ENCODE results near the gene CORO1C. TPM values are rescaled to one million over a fixed set of nuclear protein-coding genes. Genes with fewer than 3 reads are reported as not detected.

CORO1C gene
- total and polyA plus RNA-seq, 10 donors, result 12.0 to 119 (median 74.8) TPM

GRCh38 chr12:108677381-108677780, 53.9 kb downstream of the CORO1C start:
- no peak overlapping the region for H3K27ac ChIP-seq
- intact Hi-C loops (cut with DNase I; ENCODE audit: low total_unique reads), result no loop called here
- TF ChIP-seq CTCF (IDR thresholded peaks at IDR 0.05 in 8 of 11, conservative IDR thresholded peaks at IDR 0.05 in 3 of 11), result no peak
- TF ChIP-seq POLR2A (IDR thresholded peaks at IDR 0.05), result no peak
- no peak for TF ChIP-seq POLR2AphosphoS5 (IDR thresholded peaks at IDR 0.05)

GRCh38 chr12:108676707-108677106, 54.6 kb downstream of the CORO1C start:
- no peak for DNase-seq
- Histone ChIP-seq H3K27me3 (replicated peaks in 1 of 7) (no peaks in the 10 kb centered on the region), H3K27ac (no peak overlapping the region), H3K36me3 (peaks cover 0 to 56% (median 14%) of the 10 kb centered on the region in 6 donors), H3K9me3 (no peaks in the 10 kb centered on the region), H3K4me3 (no peak overlapping the region), H3K4me1 (no peaks in the 10 kb centered on the region)
- 92 to 97% (median 96%) methylated on average over 5 of the region's 5 CpGs for WGBS, 5 donors
- TF ChIP-seq POLR2A (IDR thresholded peaks at IDR 0.05) (no peak), CTCF (IDR thresholded peaks at IDR 0.05 in 8 of 11, conservative IDR thresholded peaks at IDR 0.05 in 3 of 11) (no peak), POLR2AphosphoS5 (IDR thresholded peaks at IDR 0.05) (no peak)
- intact Hi-C loops (cut with DNase I; ENCODE audit: low total_unique reads), result no loop called here

More at GRCh38 chr12:108677381-108677780, 53.9 kb downstream of the CORO1C start:
- Histone ChIP-seq H3K9me3 (no peaks in the 10 kb centered on the region), H3K36me3 (peaks cover 0 to 54% (median 14%) of the 10 kb centered on the region in 6 donors), H3K27me3 (replicated peaks in 1 of 7) (no peaks in the 10 kb centered on the region), H3K4me3 (no peak overlapping the region), H3K4me1 (no peaks in the 10 kb centered on the region)
- no peak for DNase-seq
- 82 to 92% (median 86%) methylated on average over 3 of the region's 3 CpGs for WGBS, 5 donors

GRCh38 chr12:108675792-108676191, 55.5 kb downstream of the CORO1C start:
- no peaks in the 10 kb centered on the region for H3K27me3 ChIP-seq (replicated peaks in 1 of 7)
- DNase-seq, result no peak
- 87 to 95% (median 94%) methylated on average over 4 of the region's 4 CpGs for WGBS, 5 donors
- H3K36me3 ChIP-seq, result peaks cover 0 to 56% (median 14%) of the 10 kb centered on the region in 6 donors
- H3K4me3 ChIP-seq, result no peak overlapping the region
- H3K9me3 ChIP-seq, result no peaks in the 10 kb centered on the region
- intact Hi-C loops (cut with DNase I; ENCODE audit: low total_unique reads), result no loop called here
- H3K4me1 ChIP-seq, result no peaks in the 10 kb centered on the region
- no peak for TF ChIP-seq POLR2A (IDR thresholded peaks at IDR 0.05)
- TF ChIP-seq POLR2AphosphoS5 (IDR thresholded peaks at IDR 0.05), result no peak
- no peak for TF ChIP-seq CTCF (IDR thresholded peaks at IDR 0.05 in 8 of 11, conservative IDR thresholded peaks at IDR 0.05 in 3 of 11)
- H3K27ac ChIP-seq, result no peak overlapping the region

GRCh38 chr12:108672054-108672453, 59.3 kb downstream of the CORO1C start:
- Histone ChIP-seq H3K27ac (no peak overlapping the region), H3K9me3 (no peaks in the 10 kb centered on the region), H3K4me3 (no peak overlapping the region), H3K36me3 (peaks cover 0 to 44% (median 6%) of the 10 kb centered on the region in 6 donors), H3K27me3 (replicated peaks in 1 of 7) (no peaks in the 10 kb centered on the region), H3K4me1 (peaks cover 7 to 21% (median 18%) of the 10 kb centered on the region in 6 donors)
- no peak for DNase-seq
- intact Hi-C loops (cut with DNase I; ENCODE audit: low total_unique reads), result no loop called here
- no peak for TF ChIP-seq POLR2AphosphoS5 (IDR thresholded peaks at IDR 0.05)
- TF ChIP-seq CTCF (IDR thresholded peaks at IDR 0.05 in 8 of 11, conservative IDR thresholded peaks at IDR 0.05 in 3 of 11), result no peak
- no peak for TF ChIP-seq POLR2A (IDR thresholded peaks at IDR 0.05)
- 90 to 96% (median 93%) methylated on average over 3 of the region's 3 CpGs for WGBS, 5 donors

All from spleen (tissue), 11 donors.